Prostate gland (tissue), 2 donors: ENCODE measurements around the gene FGD5. TPM values are rescaled to one million over a fixed set of nuclear protein-coding genes. Genes with fewer than 3 reads are reported as not detected.
A peak's percentile ranks its signal among the peaks of the same experiment; 100 is the strongest.

Experiments
- DNase-seq: peaks from one replicate; pipeline ENCODE4 v3.0.0-alpha.2; 2019; ENCODE audit warnings: low spot score
- H3K27ac ChIP-seq, 2 donors: fragments of 200-600 bp; sonication (generic); 2 replicates each; pipeline ENCODE4 v1.5.1; 2017 to 2019
- H3K27me3 ChIP-seq: fragments of 200-600 bp; sonication (generic); replicated peaks from 2 replicates; pipeline ENCODE4 v1.5.1; 2019; ENCODE audit not compliant: insufficient read depth
- H3K36me3 ChIP-seq, 2 donors: fragments of 200-600 bp; sonication (generic); 1 replicate in 1 of 2; 2 replicates in 1 of 2; pipeline versions ENCODE4 v1.5.1 to v1.8.1; 2017 to 2019
- H3K4me1 ChIP-seq: fragments of 200-600 bp; sonication (generic); replicated peaks from 2 replicates; pipeline ENCODE4 v1.5.1; 2019
- H3K4me3 ChIP-seq, 2 donors: fragments of 200-600 bp; sonication (generic); 2 replicates each; pipeline ENCODE4 v1.5.1; 2017 to 2019
- H3K9me3 ChIP-seq: fragments of 200-600 bp; sonication (generic); 2 replicates; pipeline ENCODE4 v1.5.1; 2017
- POLR2A ChIP-seq: fragments of 450-650 bp; IDR thresholded peaks from one replicate; pipeline ENCODE4 v1.6.1; 2016; ENCODE audit warnings: antibody characterized with exemption, mild to moderate bottlenecking
- POLR2AphosphoS5 ChIP-seq: sonication (generic); formaldehyde crosslinking; IDR thresholded peaks from one replicate; pipeline ENCODE4 v1.6.1; 2017; ENCODE audit warnings: antibody characterized with exemption
- WGBS: methylation state at CpG from one replicate; pipeline ENCODE4 v1.1.5; 2018; 5-methylcytosine and 5-hydroxymethylcytosine counted together
- intact Hi-C: fragments of 100-400 bp; cut with DNase I; formaldehyde crosslinking; loops from one replicate; pipeline ENCODE4 v1.14.2; 2022
- total RNA-seq, 2 donors: library from RNA; depleted of rRNA; stranded (reverse); fragments of >200 nt; gene quantifications; one replicate each; pipeline ENCODE4 v1.1.0, GENCODE V29; 2016
- TF ChIP-seq, protein P1 (sequence below), 4 experiments: fragments of 200-600 bp in 2 of 4; fragments of 450-650 bp in 2 of 4; sonication (generic) in 2 of 4; IDR thresholded peaks; 1 replicate in 3 of 4; 2 replicates in 1 of 4; pipeline ENCODE4 v1.5.1; 2016 to 2019; ENCODE audit warnings: antibody characterized with exemption in 4 of 4, mild to moderate bottlenecking in 2 of 4, moderate library complexity in 2 of 4

FGD5 gene
- total RNA-seq, 2 donors from 2014 or later, result 4.5 to 15.8 TPM

DNA sequence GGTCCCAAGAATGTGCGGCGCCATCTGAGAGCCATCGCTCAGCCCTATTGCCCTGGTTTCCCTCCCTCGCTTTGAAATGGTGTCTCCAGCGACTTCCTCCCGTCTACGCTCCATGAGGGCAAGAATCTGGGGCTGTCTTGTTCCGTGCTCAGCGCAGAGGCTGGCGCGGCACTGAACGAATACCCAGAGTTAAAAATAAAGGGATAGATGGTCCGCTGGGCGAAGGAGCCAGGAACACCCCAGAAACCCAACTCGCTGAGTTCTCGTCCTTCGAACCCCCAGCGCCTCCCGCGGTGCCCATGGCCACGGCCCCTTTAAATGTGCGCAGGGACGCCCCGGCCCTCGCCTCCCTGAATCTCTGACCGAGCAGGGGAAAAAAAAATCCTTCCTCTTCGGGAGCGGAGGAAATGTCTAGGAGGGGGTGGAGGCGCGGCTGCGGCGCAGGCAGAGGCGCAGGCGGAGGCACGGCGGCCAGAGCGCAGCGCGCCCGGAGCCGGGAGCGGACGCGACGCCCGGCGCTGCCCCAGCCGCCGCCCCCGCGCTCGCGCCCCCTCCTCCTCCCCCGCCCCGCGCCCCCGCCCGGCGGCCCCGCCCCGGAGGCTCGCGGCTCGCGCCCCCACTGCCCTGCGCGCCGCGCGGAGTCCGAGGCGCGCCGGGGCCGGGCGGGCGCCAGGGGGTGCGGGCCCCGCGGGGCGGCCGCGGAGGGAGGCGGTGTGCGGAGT, 8.5 kb upstream of the FGD5 start:
- no peak for DNase-seq
- Histone ChIP-seq H3K27ac (peak overlapping the region in 1 of 2 donors; percentile 51), H3K4me3 (peak overlapping the region; percentile 28 to 35), H3K9me3 (no peaks in the 10 kb centered on the region), H3K36me3 (no peaks in the 10 kb centered on the region), H3K27me3 (no peaks in the 10 kb centered on the region), H3K4me1 (no peaks in the 10 kb centered on the region)
- 7% methylated on average over 35 of the region's 85 CpGs for WGBS
- intact Hi-C loops, result loop anchor here (5.0 kb wide), 1 partner anchor 92 kb away; no protein-coding TSS in a partner anchor
- TF ChIP-seq, protein P1, sequence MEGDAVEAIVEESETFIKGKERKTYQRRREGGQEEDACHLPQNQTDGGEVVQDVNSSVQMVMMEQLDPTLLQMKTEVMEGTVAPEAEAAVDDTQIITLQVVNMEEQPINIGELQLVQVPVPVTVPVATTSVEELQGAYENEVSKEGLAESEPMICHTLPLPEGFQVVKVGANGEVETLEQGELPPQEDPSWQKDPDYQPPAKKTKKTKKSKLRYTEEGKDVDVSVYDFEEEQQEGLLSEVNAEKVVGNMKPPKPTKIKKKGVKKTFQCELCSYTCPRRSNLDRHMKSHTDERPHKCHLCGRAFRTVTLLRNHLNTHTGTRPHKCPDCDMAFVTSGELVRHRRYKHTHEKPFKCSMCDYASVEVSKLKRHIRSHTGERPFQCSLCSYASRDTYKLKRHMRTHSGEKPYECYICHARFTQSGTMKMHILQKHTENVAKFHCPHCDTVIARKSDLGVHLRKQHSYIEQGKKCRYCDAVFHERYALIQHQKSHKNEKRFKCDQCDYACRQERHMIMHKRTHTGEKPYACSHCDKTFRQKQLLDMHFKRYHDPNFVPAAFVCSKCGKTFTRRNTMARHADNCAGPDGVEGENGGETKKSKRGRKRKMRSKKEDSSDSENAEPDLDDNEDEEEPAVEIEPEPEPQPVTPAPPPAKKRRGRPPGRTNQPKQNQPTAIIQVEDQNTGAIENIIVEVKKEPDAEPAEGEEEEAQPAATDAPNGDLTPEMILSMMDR (IDR thresholded peaks at IDR 0.05), result no peak
- TF ChIP-seq POLR2AphosphoS5, result no peak
- TF ChIP-seq POLR2A, result no peak

DNA sequence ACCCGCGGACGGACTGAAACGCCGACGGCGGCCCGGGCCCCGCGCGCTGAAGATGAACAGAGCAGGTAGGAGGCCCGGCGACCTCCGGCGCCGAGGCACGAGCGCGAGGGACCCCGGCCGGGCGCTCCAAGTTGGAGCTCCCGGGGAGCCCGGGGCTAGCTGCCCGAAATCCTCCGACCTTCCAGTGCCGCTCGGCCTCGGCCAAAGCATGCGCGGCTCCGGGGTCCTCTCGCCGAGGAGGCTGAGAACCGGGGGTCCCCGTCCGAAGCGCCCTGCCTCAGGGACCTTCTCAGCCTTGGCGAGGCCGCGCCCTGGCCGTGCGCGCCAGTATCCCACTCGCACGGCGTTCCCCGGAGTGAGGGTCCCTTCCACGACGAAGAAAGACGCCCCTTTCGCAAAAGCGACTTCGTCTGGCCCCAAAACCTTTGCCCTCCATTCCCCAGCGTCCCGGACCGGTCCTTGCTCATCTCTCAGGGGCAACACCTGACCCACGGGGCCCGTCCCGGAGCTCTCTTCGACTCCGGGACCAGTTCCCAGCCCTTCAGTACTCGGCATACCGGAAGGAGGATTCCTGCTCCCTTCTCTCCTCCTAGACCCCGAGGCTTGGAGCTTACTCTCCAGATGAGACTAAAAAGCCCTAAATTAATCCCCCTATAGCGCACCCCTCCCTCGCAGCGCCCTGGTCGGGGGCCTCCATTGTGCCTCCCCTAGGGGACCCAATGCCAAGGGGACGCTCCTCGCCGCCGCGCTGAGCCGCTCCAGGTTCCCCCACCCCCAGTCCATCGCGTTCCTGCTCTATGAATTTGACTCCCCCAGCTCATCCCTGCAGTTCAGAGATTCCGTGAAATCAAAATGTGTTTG, 7.7 kb upstream of the FGD5 start:
- Histone ChIP-seq H3K27ac (peak overlapping the region; percentile 38 to 51), H3K4me1 (no peaks in the 10 kb centered on the region), H3K27me3 (no peaks in the 10 kb centered on the region), H3K36me3 (no peaks in the 10 kb centered on the region), H3K4me3 (peak overlapping the region; percentile 28 to 35), H3K9me3 (no peaks in the 10 kb centered on the region)
- WGBS, result 13% methylated on average over 53 of the region's 78 CpGs
- DNase-seq, result no peak
- intact Hi-C loops, result loop anchor here (5.0 kb wide), 1 partner anchor 91 kb away; no protein-coding TSS in a partner anchor
- TF ChIP-seq, protein P1 (IDR thresholded peaks at IDR 0.05), result no peak
- TF ChIP-seq POLR2A, result no peak
- TF ChIP-seq POLR2AphosphoS5, result no peak

DNA sequence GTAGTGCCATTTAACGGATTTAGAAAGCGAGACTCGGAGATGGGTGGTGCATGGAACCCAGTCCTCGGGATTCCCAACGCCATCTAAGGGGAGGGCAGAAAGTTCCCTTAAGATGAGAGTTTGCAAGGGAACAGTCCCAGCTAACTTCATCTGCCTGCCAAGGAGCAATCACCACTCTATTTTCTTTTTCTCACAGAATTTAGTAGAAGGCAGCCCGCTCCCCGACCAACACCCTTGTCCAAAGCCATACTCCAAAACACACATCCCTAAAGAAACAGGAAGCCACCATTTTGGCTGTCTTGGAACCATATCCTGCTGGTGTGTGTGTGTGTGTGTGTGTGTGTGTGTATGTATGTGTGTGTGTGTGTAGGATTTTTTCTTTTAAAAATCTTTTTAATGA, 7.1 kb upstream of the FGD5 start:
- intact Hi-C loops, result loop anchor here (5.0 kb wide), 1 partner anchor 91 kb away; no protein-coding TSS in a partner anchor
- Histone ChIP-seq H3K36me3 (no peaks in the 10 kb centered on the region), H3K4me3 (peak overlapping the region; percentile 28 to 35), H3K9me3 (no peaks in the 10 kb centered on the region), H3K27ac (peak overlapping the region; percentile 38 to 51), H3K4me1 (no peaks in the 10 kb centered on the region), H3K27me3 (no peaks in the 10 kb centered on the region)
- TF ChIP-seq, protein P1 (IDR thresholded peaks at IDR 0.05), result no peak
- TF ChIP-seq POLR2A (no peak), POLR2AphosphoS5 (no peak)
- no peak for DNase-seq
- WGBS, result 56% methylated on average over 7 of the region's 7 CpGs

DNA sequence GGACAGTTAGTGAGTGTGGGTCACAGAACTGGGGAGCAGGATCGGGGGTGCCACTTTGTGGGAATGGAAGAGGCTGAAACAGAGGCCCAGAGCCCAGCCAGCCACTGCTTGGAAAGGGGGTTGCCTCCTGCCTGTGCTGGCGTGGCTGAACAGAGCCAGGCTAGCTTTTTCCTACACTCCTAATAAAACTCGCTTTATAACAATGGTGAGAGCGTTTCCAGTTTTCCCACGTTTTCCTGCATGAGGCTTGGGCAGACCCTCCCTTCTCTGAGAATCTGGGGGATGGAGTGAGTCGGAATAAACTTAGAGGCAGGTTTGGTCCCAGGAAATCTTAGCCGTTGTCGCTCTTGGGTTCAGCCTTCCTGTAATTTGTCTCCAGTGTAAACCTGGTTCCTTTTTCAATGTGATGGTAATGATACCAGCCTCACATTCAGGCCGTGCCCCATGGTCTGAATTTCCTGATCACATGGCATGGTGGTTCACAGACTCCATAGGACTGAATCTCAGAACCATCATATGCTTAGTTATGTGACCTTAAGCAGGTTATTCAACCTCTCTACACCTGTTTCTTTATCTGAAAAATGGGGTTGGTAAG, 6.5 kb upstream of the FGD5 start:
- Histone ChIP-seq H3K36me3 (no peaks in the 10 kb centered on the region), H3K27ac (no peak overlapping the region), H3K4me1 (no peaks in the 10 kb centered on the region), H3K4me3 (no peak overlapping the region), H3K27me3 (no peaks in the 10 kb centered on the region), H3K9me3 (no peaks in the 10 kb centered on the region)
- 49% methylated on average over 9 of the region's 9 CpGs for WGBS
- TF ChIP-seq POLR2AphosphoS5 (no peak), POLR2A (no peak)
- TF ChIP-seq, protein P1 (IDR thresholded peaks at IDR 0.05), result no peak
- no peak for DNase-seq
- intact Hi-C loops, result loop anchor here (5.0 kb wide), 1 partner anchor 90 kb away; no protein-coding TSS in a partner anchor
